HG02870 (cell line): ENCODE data around the gene STK17A.

Experiments
- ATAC-seq: cut with Tn5 transposase; IDR thresholded peaks from one replicate; pipeline ENCODE4 v1.9.1; 2021; ENCODE audit warnings: mild to moderate bottlenecking, moderate library complexity; ENCODE audit not compliant: unreplicated experiment

Gene STK17A

DNA sequence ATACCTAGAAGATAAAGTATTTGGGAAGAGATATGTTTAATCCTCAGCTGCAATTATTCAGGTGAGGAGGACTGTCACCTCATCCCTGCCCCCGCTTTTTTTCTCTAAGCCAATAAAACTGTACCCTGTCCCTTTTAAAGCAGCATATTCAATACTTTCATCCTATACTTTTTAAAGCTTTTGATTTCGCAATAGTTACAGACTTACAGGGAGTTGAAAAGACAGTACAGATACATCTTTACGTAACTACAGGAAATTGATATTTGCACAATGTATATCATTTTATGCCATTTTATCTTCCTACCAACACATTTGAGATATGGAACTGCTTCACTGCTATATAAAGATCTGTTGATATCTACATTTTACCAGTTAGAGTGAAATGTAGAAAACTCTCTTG, 47.6 kb downstream of the STK17A start:
- ATAC-seq: no peak

DNA sequence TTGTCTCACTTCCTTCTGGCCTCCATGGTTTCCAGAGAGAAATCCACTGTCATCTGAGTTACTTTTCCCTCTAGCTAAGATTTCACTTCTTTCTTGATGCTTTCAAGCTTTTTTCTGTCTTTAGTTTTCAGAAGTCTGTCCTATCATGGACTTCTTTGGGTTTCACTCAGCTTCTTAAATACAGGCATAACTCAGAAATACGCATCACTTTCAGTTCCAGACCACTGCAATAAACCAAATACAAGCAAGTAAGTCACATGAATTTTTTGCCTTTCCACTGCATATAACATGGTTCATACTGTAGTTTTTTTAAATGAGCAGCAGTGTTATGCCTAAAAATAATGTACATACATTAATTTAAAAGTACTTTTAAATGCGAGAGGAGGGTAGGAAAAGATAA, 48.7 kb downstream of the STK17A start:
- ATAC-seq: peak; percentile 58

GRCh38 chr7:43632746-43633145, 49.8 kb downstream of the STK17A start:
- no peak for ATAC-seq

DNA sequence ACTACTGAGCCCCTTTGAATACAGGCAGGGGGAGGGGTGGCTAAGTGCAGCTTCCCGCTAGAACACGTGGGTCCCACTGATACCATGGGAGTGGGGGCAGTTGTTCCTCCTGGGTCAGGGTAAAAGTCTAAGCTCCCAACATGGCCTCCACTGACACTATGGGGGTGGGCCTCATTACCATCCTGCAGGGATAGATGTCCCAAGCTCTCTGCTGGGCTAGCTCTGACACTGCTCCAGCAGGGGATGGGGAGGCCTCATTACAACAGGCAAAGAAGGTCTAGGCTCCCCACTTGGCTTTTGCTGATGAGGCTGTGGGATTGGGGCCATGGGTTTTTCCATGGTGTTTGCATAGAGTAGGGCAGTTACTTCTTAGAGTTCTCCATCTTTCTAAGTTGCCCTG, 51.5 kb downstream of the STK17A start:
- ATAC-seq: no peak

- no peak for ATAC-seq
Observed at GRCh38 chr7:43636093-43636492, 53.2 kb downstream of the STK17A start.

GRCh38 chr7:43637114-43637806, 54.4 kb downstream of the STK17A start:
- no peak for ATAC-seq

GRCh38 chr7:43639858-43640491, 57.1 kb downstream of the STK17A start:
- ATAC-seq: no peak

- no peak for ATAC-seq
Observed at GRCh38 chr7:43640679-43641078, 57.8 kb downstream of the STK17A start.

GRCh38 chr7:43642897-43643630, 60.2 kb downstream of the STK17A start:
- no peak for ATAC-seq

GRCh38 chr7:43643846-43644245, 60.9 kb downstream of the STK17A start:
- ATAC-seq: no peak

DNA sequence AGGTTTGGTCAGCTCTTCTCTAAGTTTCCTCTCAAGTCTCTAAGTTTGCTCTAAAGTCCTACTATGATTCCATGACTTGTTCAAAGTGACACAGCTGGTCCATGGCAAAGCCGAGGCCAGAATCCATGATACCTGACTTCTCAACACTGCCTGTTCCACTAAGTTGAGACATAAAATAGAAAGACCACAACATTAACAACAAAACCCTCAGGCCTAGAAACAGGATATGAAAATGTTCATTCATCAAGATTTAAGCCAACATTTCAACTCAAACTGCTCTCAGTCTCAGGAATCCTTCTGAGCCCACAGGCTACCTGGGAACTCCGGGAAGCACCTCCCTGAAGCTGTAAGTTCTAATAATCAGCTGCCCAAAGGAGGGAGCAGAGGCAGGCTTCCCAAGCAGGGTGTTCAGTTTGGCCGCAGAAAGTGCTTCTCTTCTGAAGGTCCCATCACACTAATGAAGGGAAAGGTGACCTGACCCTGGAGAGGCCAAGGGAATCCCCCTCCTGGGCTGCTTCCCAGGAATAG, 62.9 kb downstream of the STK17A start:
- ATAC-seq: no peak

DNA sequence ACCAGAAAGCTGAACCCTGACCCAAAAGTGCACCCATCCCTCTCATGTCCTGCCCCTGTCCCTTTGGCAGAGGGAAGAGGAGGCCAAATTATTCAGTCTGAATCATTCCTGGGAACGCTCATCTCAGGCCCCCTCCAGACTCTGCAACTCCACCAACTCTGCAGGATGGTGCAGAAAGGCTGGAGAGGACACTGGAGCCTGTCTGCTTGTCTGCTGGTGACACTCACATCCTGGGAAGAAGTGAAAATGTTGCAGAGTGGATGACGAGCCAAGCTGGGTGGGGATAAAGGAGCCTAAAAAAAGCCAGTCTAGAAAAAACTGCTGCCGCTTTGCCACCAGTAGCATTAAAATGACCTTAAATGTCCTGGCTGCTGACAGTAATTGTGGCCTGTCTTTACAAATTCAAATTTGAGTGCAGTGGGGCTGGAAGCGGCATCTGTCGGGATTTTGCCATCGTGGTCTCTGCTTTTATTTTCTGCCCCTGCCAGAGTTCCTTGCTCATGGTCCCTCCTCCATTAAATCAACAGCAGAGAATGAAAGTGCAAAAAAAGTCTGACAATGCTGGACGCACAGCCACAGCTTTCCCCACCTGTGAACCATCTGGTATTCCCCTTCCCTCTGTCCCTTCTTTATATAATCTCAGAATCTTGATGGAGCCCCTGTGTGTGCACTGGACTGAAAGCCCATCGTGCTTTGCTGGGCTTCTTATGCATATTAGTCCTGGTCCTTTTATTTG, 63.9 kb downstream of the STK17A start:
- ATAC-seq: no peak

DNA sequence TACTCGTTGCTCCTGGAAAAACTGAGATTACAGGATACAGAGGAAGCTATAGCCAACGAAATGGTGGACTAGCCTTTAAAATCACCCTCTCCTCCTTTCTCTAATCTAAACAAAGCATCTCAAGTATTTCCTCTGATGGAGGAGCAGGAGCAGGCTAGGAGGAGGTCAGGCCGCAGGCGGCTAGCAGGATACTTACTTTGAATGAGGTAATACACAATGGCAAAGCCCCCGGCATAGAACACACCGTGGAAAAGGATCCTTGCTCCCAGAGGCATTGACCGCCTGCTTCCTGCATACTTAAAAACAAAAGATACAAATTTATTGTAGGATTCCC, 64.4 kb downstream of the STK17A start:
- no peak for ATAC-seq

GRCh38 chr7:43647673-43648472, 65.0 kb downstream of the STK17A start:
- peak; percentile 16 for ATAC-seq

- peak; percentile 59 for ATAC-seq
Observed at GRCh38 chr7:43648473-43649406, 65.8 kb downstream of the STK17A start.

- peak; percentile 59 for ATAC-seq
Observed at GRCh38 chr7:43649755-43650274, 66.9 kb downstream of the STK17A start.

GRCh38 chr7:43650457-43651052, 67.6 kb downstream of the STK17A start:
- ATAC-seq: no peak

GRCh38 chr7:43652364-43652763, 69.5 kb downstream of the STK17A start:
- no peak for ATAC-seq

- ATAC-seq: no peak
Observed at GRCh38 chr7:43653466-43653865, 70.6 kb downstream of the STK17A start.
